Measurements from ENCODE around the gene C1QC. TPM values are rescaled to one million over a fixed set of nuclear protein-coding genes. Genes with fewer than 3 reads are reported as not detected.
"Not testable (repeated sequence)": the region's sequence is repeated elsewhere in the genome, so short reads cannot be mapped to it uniquely, and the experiment has no call there.

Gene C1QC
- total RNA-seq, 1 experiment from 2014 or later: 0.59 TPM

- Histone ChIP-seq H3K27me3 (ENCODE audit: insufficient read depth, low read length) (peaks cover 15% of the 10 kb centered on the region; the same call in 1 of the 2 replicates), H3K27ac (ENCODE audit: low read depth, low read length) (no peak overlapping the region), H3K4me2 (ENCODE audit: low read length) (no peak overlapping the region), H3K9me3 (ENCODE audit: control insufficient read depth in 1 of 2, insufficient read depth in 1 of 2, low read depth in 1 of 2, low read length in 2 of 2) (no peaks in the 10 kb centered on the region), H3K9ac (ENCODE audit: low read length) (no peak overlapping the region), H2AFZ (ENCODE audit: low read depth, low read length, poor library complexity, severe bottlenecking) (no peak overlapping the region), H3K36me3 (ENCODE audit: control insufficient read depth in 1 of 2, insufficient read depth in 2 of 2, low read length in 2 of 2) (no peaks in the 10 kb centered on the region), H3K4me3 (replicated peaks in 1 of 2; ENCODE audit: low read depth in 1 of 2, low read length in 2 of 2) (no peak overlapping the region), H4K20me1 (ENCODE audit: insufficient read depth) (no peaks in the 10 kb centered on the region), H3K4me1 (ENCODE audit: control insufficient read depth in 1 of 2, insufficient read depth in 2 of 2, low read length in 2 of 2) (no peaks in the 10 kb centered on the region), H3K9me2 (ENCODE audit: insufficient read depth) (no peaks in the 10 kb centered on the region), H3K79me2 (ENCODE audit: insufficient read depth, low read length) (no peaks in the 10 kb centered on the region)
- no peak for DNase-seq (ENCODE audit: low read depth, low spot score)
- intact Hi-C loops (cut with micrococcal nuclease): no loop called here
- ATAC-seq: no peak
- RAD21 ChIA-PET (ENCODE audit: low non-redundant PET in 1 of 2, low total read pairs in 2 of 2, uncharacterized antibody in 2 of 2, unreplicated experiment in 2 of 2): no interaction called here
- TF ChIP-seq CEBPB (IDR thresholded peaks at IDR 0.05; ENCODE audit: low read depth): no peak
- TF ChIP-seq CTCF (IDR thresholded peaks at IDR 0.05 in 2 of 3, conservative IDR thresholded peaks at IDR 0.05 in 1 of 3; ENCODE audit: borderline replicate concordance in 1 of 3, insufficient read depth in 1 of 3, low read depth in 2 of 3, low read length in 2 of 3): no peak
- TF ChIP-seq, protein P1, sequence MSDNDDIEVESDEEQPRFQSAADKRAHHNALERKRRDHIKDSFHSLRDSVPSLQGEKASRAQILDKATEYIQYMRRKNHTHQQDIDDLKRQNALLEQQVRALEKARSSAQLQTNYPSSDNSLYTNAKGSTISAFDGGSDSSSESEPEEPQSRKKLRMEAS (IDR thresholded peaks at IDR 0.05): no peak
- no peak for TF ChIP-seq SIN3A (IDR thresholded peaks at IDR 0.05; ENCODE audit: low read depth)
- TF ChIP-seq POLR2AphosphoS5 (IDR thresholded peaks at IDR 0.05; ENCODE audit: low read depth, low read length): no peak
- POLR2A ChIA-PET: no interaction called here
- no TSS peak for BruUV-seq (replicated peaks)
- CTCF ChIA-PET: interaction anchor here (1.4 to 2.5 kb wide), 2 partner anchors 196 to 264 kb away, joined by 4 to 18 read pairs; no protein-coding TSS in a partner anchor
Observed at GRCh38 chr1:22666412-22666811, 23.0 kb downstream of the C1QC start.

- H3K36me3 ChIP-seq (ENCODE audit: control insufficient read depth in 1 of 2, insufficient read depth in 2 of 2, low read length in 2 of 2); CTCF ChIA-PET; POLR2A ChIA-PET; H3K27ac ChIP-seq (ENCODE audit: low read depth, low read length); H3K79me2 ChIP-seq (ENCODE audit: insufficient read depth, low read length); DNase-seq (ENCODE audit: low read depth, low spot score); H3K9me2 ChIP-seq (ENCODE audit: insufficient read depth); H4K20me1 ChIP-seq (ENCODE audit: insufficient read depth); ATAC-seq; H3K4me2 ChIP-seq (ENCODE audit: low read length); H2AFZ ChIP-seq (ENCODE audit: low read depth, low read length, poor library complexity, severe bottlenecking); H3K9me3 ChIP-seq (ENCODE audit: control insufficient read depth in 1 of 2, insufficient read depth in 1 of 2, low read depth in 1 of 2, low read length in 2 of 2); intact Hi-C loops (cut with micrococcal nuclease); H3K9ac ChIP-seq (ENCODE audit: low read length); RAD21 ChIA-PET (ENCODE audit: low non-redundant PET in 1 of 2, low total read pairs in 2 of 2, uncharacterized antibody in 2 of 2, unreplicated experiment in 2 of 2); H3K4me1 ChIP-seq (ENCODE audit: control insufficient read depth in 1 of 2, insufficient read depth in 2 of 2, low read length in 2 of 2); BruUV-seq (replicated peaks); H3K4me3 ChIP-seq (replicated peaks in 1 of 2; ENCODE audit: low read depth in 1 of 2, low read length in 2 of 2): not testable (repeated sequence)
- peaks cover 18% of the 10 kb centered on the region; the same call in 1 of the 2 replicates for H3K27me3 ChIP-seq (ENCODE audit: insufficient read depth, low read length)
Observed at GRCh38 chr1:22668840-22669239, 25.4 kb downstream of the C1QC start.
